Uterus (tissue), 2 donors: ENCODE measurements around the gene EDNRB.

Experiments
- POLR2A ChIP-seq, 2 donors: fragments of 450-650 bp; IDR thresholded peaks; one replicate each; pipeline ENCODE4 v1.6.1; 2016; ENCODE audit warnings: antibody characterized with exemption in 2 of 2, mild to moderate bottlenecking in 1 of 2, moderate library complexity in 1 of 2
- TF ChIP-seq, protein P1 (sequence below), 4 experiments: fragments of 200-600 bp in 2 of 4; fragments of 450-650 bp in 2 of 4; sonication (generic) in 2 of 4; IDR thresholded peaks; one replicate each; pipeline ENCODE4 v1.5.1; 2016 to 2019; ENCODE audit warnings: antibody characterized with exemption in 4 of 4, mild to moderate bottlenecking in 2 of 4, moderate library complexity in 1 of 4

DNA sequence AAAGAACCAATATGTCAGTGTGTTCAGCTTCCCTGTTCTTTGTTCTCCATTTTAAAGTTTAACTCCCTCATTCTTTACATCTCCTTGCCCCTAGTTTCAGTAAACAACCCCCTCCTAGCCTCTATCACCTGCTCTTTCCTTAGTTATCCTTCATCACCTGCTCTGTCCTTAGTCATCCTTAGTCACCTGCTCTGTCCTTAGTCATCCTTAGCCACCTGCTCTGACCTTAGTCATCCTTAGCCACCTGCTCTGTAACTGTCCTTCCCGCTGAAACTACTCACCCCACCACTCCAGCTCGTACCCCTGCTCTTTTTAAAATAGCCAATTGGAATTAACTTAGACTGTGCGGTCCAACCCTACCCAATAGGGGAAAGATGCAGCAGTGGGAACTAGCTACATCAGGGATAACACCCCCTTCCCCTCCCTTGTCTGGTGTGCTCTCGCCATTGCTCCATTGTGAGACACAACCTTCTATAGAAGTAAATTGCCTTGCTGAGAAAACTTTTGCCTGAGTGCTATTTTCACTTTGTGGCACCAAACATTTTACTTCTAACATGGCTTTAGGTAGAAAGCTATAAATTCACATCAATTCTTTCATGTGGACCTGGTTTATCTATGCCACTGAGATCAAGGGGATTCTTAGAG lies 16.2 kb downstream of the EDNRB start:
- TF ChIP-seq, protein P1, sequence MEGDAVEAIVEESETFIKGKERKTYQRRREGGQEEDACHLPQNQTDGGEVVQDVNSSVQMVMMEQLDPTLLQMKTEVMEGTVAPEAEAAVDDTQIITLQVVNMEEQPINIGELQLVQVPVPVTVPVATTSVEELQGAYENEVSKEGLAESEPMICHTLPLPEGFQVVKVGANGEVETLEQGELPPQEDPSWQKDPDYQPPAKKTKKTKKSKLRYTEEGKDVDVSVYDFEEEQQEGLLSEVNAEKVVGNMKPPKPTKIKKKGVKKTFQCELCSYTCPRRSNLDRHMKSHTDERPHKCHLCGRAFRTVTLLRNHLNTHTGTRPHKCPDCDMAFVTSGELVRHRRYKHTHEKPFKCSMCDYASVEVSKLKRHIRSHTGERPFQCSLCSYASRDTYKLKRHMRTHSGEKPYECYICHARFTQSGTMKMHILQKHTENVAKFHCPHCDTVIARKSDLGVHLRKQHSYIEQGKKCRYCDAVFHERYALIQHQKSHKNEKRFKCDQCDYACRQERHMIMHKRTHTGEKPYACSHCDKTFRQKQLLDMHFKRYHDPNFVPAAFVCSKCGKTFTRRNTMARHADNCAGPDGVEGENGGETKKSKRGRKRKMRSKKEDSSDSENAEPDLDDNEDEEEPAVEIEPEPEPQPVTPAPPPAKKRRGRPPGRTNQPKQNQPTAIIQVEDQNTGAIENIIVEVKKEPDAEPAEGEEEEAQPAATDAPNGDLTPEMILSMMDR (IDR thresholded peaks at IDR 0.05) = no peak
- TF ChIP-seq POLR2A (IDR thresholded peaks at IDR 0.05) = no peak
